ENCODE data around the gene TMIGD2.

Gene TMIGD2

DNA sequence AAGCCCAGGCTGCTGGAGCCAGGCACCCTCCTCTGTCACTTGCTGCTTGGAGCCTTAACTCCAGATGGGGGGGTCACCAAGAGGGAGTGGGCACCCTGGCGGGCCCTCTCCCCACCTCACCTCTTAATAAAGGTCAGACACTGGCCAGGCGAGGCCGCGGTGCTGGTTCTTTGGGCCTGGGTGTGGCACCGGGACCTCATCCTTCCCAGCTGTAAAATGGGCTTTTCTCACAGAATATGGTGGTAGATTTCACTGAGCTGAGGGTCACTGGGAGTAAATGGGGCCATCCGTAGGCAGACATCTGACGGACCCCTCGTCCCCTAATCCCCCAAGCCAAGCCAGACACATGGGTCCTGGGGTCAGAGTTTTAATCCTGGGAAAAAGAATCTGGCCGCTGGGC lies 21.5 kb upstream of the TMIGD2 start:
- Histone ChIP-seq H3K27ac (ENCODE audit: low read depth, low read length, poor library complexity, severe bottlenecking) (no peak overlapping the region), H3F3A (ENCODE audit: insufficient read depth, low read length) (no peaks in the 10 kb centered on the region), H3K4me2 (ENCODE audit: low read length) (no peak overlapping the region), H3K4me1 (ENCODE audit: insufficient read depth, low read length, severe bottlenecking) (no peaks in the 10 kb centered on the region), H3K27me3 (ENCODE audit: insufficient read depth, low read length) (no peaks in the 10 kb centered on the region), H3K9me3 (ENCODE audit: low read length) (no peaks in the 10 kb centered on the region; the same call in 1 of the 2 replicates), H3K9me2 (ENCODE audit: low read depth, low read length) (no peaks in the 10 kb centered on the region), H4K20me1 (ENCODE audit: insufficient read depth, low read length) (no peaks in the 10 kb centered on the region), H3K79me2 (ENCODE audit: insufficient read depth, low read length) (no peaks in the 10 kb centered on the region), H3K4me3 (ENCODE audit: low read depth, low read length, poor library complexity, severe bottlenecking) (no peak overlapping the region), H3K36me3 (ENCODE audit: insufficient read depth, low read length) (no peaks in the 10 kb centered on the region), H3K9ac (ENCODE audit: low read length) (no peak overlapping the region), H2AFZ (ENCODE audit: low read length) (no peak overlapping the region)
- TF ChIP-seq EZH2 (IDR thresholded peaks at IDR 0.05; ENCODE audit: borderline replicate concordance, low read length) = no peak
- TF ChIP-seq, protein P1, sequence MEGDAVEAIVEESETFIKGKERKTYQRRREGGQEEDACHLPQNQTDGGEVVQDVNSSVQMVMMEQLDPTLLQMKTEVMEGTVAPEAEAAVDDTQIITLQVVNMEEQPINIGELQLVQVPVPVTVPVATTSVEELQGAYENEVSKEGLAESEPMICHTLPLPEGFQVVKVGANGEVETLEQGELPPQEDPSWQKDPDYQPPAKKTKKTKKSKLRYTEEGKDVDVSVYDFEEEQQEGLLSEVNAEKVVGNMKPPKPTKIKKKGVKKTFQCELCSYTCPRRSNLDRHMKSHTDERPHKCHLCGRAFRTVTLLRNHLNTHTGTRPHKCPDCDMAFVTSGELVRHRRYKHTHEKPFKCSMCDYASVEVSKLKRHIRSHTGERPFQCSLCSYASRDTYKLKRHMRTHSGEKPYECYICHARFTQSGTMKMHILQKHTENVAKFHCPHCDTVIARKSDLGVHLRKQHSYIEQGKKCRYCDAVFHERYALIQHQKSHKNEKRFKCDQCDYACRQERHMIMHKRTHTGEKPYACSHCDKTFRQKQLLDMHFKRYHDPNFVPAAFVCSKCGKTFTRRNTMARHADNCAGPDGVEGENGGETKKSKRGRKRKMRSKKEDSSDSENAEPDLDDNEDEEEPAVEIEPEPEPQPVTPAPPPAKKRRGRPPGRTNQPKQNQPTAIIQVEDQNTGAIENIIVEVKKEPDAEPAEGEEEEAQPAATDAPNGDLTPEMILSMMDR (IDR thresholded peaks at IDR 0.05; ENCODE audit: low read length) = no peak

DNA sequence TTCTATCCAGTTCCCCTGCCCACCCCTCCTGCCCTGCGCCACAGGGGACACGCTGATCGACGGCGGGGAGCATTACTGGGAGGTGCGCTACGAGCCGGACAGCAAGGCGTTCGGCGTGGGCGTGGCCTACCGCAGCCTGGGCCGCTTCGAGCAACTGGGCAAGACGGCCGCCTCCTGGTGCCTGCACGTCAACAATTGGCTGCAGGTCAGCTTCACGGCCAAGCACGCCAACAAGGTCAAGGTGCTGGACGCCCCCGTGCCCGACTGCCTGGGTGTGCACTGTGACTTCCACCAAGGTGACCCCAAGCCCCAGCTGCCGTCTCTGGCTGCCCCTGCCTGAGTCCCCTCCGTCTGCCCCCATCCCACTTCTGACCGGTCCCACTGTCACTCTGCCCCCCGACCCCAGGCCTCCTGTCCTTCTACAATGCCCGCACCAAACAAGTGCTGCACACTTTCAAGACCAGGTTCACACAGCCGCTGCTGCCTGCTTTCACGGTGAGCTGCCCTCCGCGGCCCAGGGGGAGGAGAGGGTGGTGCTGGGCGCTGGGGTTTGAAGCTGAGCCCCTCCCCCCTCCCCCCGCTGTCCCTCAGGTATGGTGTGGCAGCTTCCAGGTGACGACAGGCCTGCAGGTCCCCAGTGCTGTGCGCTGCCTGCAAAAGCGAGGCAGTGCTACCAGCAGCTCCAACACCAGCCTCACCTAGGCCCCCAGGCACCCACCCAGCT lies 20.9 kb upstream of the TMIGD2 start:
- Histone ChIP-seq H3K36me3 (ENCODE audit: insufficient read depth, low read length) (no peaks in the 10 kb centered on the region), H2AFZ (ENCODE audit: low read length) (no peak overlapping the region)
- no peak for TF ChIP-seq EZH2 (IDR thresholded peaks at IDR 0.05; ENCODE audit: borderline replicate concordance, low read length)
- TF ChIP-seq, protein P1 (IDR thresholded peaks at IDR 0.05; ENCODE audit: low read length) = no peak

DNA sequence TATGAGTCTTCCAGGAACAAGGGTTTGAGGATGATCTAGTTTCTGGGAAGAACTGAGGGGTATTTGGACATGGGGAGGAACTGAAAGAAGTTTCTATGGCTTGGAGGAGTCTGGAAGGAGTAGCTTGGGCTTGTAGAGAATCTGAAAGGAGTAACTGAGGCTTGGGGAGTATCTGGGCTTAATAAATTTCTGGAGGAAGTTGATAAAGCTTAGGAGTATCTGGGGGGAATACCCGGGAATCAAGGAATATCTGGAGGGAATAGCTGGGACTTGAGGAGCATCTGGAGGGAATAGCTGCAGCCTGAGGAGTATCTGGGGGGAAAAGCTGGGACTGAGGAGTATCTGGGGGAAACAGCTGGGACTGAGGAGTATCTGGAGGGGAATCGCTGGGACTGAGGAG lies 18.2 kb upstream of the TMIGD2 start:
- no peaks in the 10 kb centered on the region for H4K20me1 ChIP-seq (ENCODE audit: insufficient read depth, low read length)
- H3K27me3 ChIP-seq (ENCODE audit: insufficient read depth, low read length) = no peaks in the 10 kb centered on the region
- no peak overlapping the region for H3K4me2 ChIP-seq (ENCODE audit: low read length)
- H3K9ac ChIP-seq (ENCODE audit: low read length) = no peak overlapping the region
- no peak overlapping the region for H2AFZ ChIP-seq (ENCODE audit: low read length)
- TF ChIP-seq, protein P1 (IDR thresholded peaks at IDR 0.05; ENCODE audit: low read length) = no peak
- TF ChIP-seq EZH2 (IDR thresholded peaks at IDR 0.05; ENCODE audit: borderline replicate concordance, low read length) = no peak
- H3K4me3 ChIP-seq (ENCODE audit: low read depth, low read length, poor library complexity, severe bottlenecking) = no peak overlapping the region
- no peaks in the 10 kb centered on the region for H3K79me2 ChIP-seq (ENCODE audit: insufficient read depth, low read length)
- H3K9me2 ChIP-seq (ENCODE audit: low read depth, low read length) = no peaks in the 10 kb centered on the region
- no peaks in the 10 kb centered on the region for H3F3A ChIP-seq (ENCODE audit: insufficient read depth, low read length)
- H3K27ac ChIP-seq (ENCODE audit: low read depth, low read length, poor library complexity, severe bottlenecking) = no peak overlapping the region
- H3K4me1 ChIP-seq (ENCODE audit: insufficient read depth, low read length, severe bottlenecking) = no peaks in the 10 kb centered on the region
- no peaks in the 10 kb centered on the region for H3K36me3 ChIP-seq (ENCODE audit: insufficient read depth, low read length)
- no peaks in the 10 kb centered on the region; the same call in 1 of the 2 replicates for H3K9me3 ChIP-seq (ENCODE audit: low read length)

More for the DNA sequence above, 20.9 kb upstream of the TMIGD2 start:
- Histone ChIP-seq H3K4me3 (ENCODE audit: low read depth, low read length, poor library complexity, severe bottlenecking) (no peak overlapping the region), H3K9me3 (ENCODE audit: low read length) (no peaks in the 10 kb centered on the region; the same call in 1 of the 2 replicates), H3K4me2 (ENCODE audit: low read length) (no peak overlapping the region), H4K20me1 (ENCODE audit: insufficient read depth, low read length) (no peaks in the 10 kb centered on the region), H3K9me2 (ENCODE audit: low read depth, low read length) (no peaks in the 10 kb centered on the region), H3K27ac (ENCODE audit: low read depth, low read length, poor library complexity, severe bottlenecking) (no peak overlapping the region), H3F3A (ENCODE audit: insufficient read depth, low read length) (no peaks in the 10 kb centered on the region), H3K4me1 (ENCODE audit: insufficient read depth, low read length, severe bottlenecking) (no peaks in the 10 kb centered on the region), H3K79me2 (ENCODE audit: insufficient read depth, low read length) (no peaks in the 10 kb centered on the region), H3K27me3 (ENCODE audit: insufficient read depth, low read length) (no peaks in the 10 kb centered on the region), H3K9ac (ENCODE audit: low read length) (no peak overlapping the region)

All from OCI-LY1 (cell line).